ENCODE results near the gene KIRREL2. TPM values are rescaled to one million over a fixed set of nuclear protein-coding genes. Genes with fewer than 3 reads are reported as not detected.
"Not testable (repeated sequence)": the region's sequence is repeated elsewhere in the genome, so short reads cannot be mapped to it uniquely, and the experiment has no call there.

The KIRREL2 gene
- total RNA-seq, 1 experiment from 2014 or later: not detected

DNA sequence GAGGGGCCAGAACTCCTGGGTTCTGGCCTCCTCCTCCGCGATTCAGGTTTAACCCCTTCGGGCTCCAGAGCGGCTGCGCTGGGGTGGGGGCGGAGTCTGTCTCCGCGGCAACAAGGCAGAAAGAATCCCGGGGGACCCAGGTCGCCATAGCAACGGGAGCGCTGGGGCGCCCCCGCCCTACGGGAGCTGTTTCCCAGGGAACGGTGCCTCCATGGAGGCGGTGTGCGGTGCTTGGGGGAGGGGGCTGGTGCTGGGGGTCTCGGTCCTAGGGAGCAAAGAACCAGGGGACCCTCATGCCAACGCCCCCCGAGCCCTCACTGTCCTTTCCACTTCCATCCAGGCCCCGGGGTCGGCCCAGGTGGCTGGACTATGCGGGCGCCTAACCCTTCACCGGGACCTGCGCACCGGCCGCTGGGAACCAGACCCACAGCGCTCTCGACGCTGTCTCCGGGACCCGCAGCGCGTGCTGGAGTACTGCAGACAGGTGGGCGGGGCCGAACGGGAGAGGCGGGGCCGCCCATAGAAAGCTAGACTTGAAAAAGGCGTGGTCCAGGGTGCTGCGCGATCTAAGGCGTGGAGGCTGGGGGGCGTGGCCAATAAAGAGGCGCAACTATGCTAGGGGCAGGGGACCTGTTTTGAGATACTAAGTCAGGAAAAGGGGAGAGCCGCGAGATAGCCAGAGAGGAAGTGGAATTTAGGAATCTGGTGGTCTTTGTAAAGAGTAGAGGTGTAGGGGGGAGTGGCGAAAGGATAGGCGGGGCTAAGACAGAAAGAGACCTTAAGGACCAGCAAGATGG is 12.8 kb downstream of the KIRREL2 start:
- no TSS peak for BruUV-seq (replicated peaks)
- peaks cover 7% of the 10 kb centered on the region; the same call in 1 of the 2 replicates for H3K4me1 ChIP-seq (ENCODE audit: insufficient read depth, low read length)
- ChIA-PET CTCF (no interaction called here), POLR2A (ENCODE audit: unreplicated experiment) (no interaction called here)
- H3K9me3 ChIP-seq (ENCODE audit: low read length): no peaks in the 10 kb centered on the region
- peak overlapping the region; percentile 71 for H2AFZ ChIP-seq (ENCODE audit: low read length)
- no peaks in the 10 kb centered on the region for H3K36me3 ChIP-seq (ENCODE audit: low read depth, low read length)
- H3K79me2 ChIP-seq (ENCODE audit: low read length): no peaks in the 10 kb centered on the region
- TF ChIP-seq EZH2phosphoT487 (IDR thresholded peaks at IDR 0.05; ENCODE audit: borderline replicate concordance, low read length): no peak
- TF ChIP-seq, protein P1, sequence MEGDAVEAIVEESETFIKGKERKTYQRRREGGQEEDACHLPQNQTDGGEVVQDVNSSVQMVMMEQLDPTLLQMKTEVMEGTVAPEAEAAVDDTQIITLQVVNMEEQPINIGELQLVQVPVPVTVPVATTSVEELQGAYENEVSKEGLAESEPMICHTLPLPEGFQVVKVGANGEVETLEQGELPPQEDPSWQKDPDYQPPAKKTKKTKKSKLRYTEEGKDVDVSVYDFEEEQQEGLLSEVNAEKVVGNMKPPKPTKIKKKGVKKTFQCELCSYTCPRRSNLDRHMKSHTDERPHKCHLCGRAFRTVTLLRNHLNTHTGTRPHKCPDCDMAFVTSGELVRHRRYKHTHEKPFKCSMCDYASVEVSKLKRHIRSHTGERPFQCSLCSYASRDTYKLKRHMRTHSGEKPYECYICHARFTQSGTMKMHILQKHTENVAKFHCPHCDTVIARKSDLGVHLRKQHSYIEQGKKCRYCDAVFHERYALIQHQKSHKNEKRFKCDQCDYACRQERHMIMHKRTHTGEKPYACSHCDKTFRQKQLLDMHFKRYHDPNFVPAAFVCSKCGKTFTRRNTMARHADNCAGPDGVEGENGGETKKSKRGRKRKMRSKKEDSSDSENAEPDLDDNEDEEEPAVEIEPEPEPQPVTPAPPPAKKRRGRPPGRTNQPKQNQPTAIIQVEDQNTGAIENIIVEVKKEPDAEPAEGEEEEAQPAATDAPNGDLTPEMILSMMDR (conservative IDR thresholded peaks at IDR 0.05; ENCODE audit: low read depth, low read length): no peak
- TF ChIP-seq EZH2 (IDR thresholded peaks at IDR 0.05; ENCODE audit: low read length, unreplicated experiment): no peak
- peak; percentile 83 for ATAC-seq
- no peaks in the 10 kb centered on the region for H3K9me2 ChIP-seq (replicated peaks; ENCODE audit: low read length)
- intact Hi-C loops (cut with micrococcal nuclease): no loop called here
- peak overlapping the region; percentile 59; the same call in 1 of the 2 replicates for H3K4me3 ChIP-seq (ENCODE audit: low read length)
- peak overlapping the region; percentile 84 for H3K4me2 ChIP-seq (ENCODE audit: low read length)
- H4K20me1 ChIP-seq (ENCODE audit: low read length): no peaks in the 10 kb centered on the region
- H3K9ac ChIP-seq (ENCODE audit: low read length): no peak overlapping the region
- no peak overlapping the region for H3K27ac ChIP-seq (ENCODE audit: low read length)
- no peaks in the 10 kb centered on the region for H3K27me3 ChIP-seq (ENCODE audit: low read length)
- peak; percentile 81 for DNase-seq
- H3F3A ChIP-seq (ENCODE audit: low read length, unreplicated experiment): no peaks in the 10 kb centered on the region

- H3K4me1 ChIP-seq (ENCODE audit: insufficient read depth, low read length); H3K27ac ChIP-seq (ENCODE audit: low read length); CTCF ChIA-PET; H3K79me2 ChIP-seq (ENCODE audit: low read length); H3K9me3 ChIP-seq (ENCODE audit: low read length); H3K9ac ChIP-seq (ENCODE audit: low read length); ATAC-seq; intact Hi-C loops (cut with micrococcal nuclease); H3F3A ChIP-seq (ENCODE audit: low read length, unreplicated experiment); H3K9me2 ChIP-seq (replicated peaks; ENCODE audit: low read length); BruUV-seq (replicated peaks); H3K27me3 ChIP-seq (ENCODE audit: low read length); H3K36me3 ChIP-seq (ENCODE audit: low read depth, low read length); H4K20me1 ChIP-seq (ENCODE audit: low read length); DNase-seq; POLR2A ChIA-PET (ENCODE audit: unreplicated experiment): not testable (repeated sequence)
- Histone ChIP-seq H3K4me2 (ENCODE audit: low read length) (peak overlapping the region; percentile 84), H2AFZ (ENCODE audit: low read length) (peak overlapping the region; percentile 71; the same call in 1 of the 2 replicates), H3K4me3 (ENCODE audit: low read length) (peak overlapping the region; percentile 49; the same call in 1 of the 2 replicates)
Observed at GRCh38 chr19:35870124-35870736, 13.5 kb downstream of the KIRREL2 start.

- no peak overlapping the region for H3K4me3 ChIP-seq (ENCODE audit: low read length)
- H3K79me2 ChIP-seq (ENCODE audit: low read length): no peaks in the 10 kb centered on the region
- BruUV-seq (replicated peaks): no TSS peak
- no peak overlapping the region for H3K9ac ChIP-seq (ENCODE audit: low read length)
- no peak for TF ChIP-seq EZH2 (IDR thresholded peaks at IDR 0.05; ENCODE audit: low read length, unreplicated experiment)
- TF ChIP-seq EZH2phosphoT487 (IDR thresholded peaks at IDR 0.05; ENCODE audit: borderline replicate concordance, low read length): no peak
- TF ChIP-seq, protein P1 (conservative IDR thresholded peaks at IDR 0.05; ENCODE audit: low read depth, low read length): no peak
- H3K27me3 ChIP-seq (ENCODE audit: low read length): no peaks in the 10 kb centered on the region
- ATAC-seq (no peak), DNase-seq (no peak)
- H2AFZ ChIP-seq (ENCODE audit: low read length): no peak overlapping the region
- H3K36me3 ChIP-seq (ENCODE audit: low read depth, low read length): no peaks in the 10 kb centered on the region
- ChIA-PET CTCF (no interaction called here), POLR2A (ENCODE audit: unreplicated experiment) (no interaction called here)
- H4K20me1 ChIP-seq (ENCODE audit: low read length): no peaks in the 10 kb centered on the region
- H3K4me1 ChIP-seq (ENCODE audit: insufficient read depth, low read length): peaks cover 7% of the 10 kb centered on the region; the same call in 1 of the 2 replicates
- H3K9me2 ChIP-seq (replicated peaks; ENCODE audit: low read length): no peaks in the 10 kb centered on the region
- no peak overlapping the region for H3K27ac ChIP-seq (ENCODE audit: low read length)
- no peaks in the 10 kb centered on the region for H3F3A ChIP-seq (ENCODE audit: low read length, unreplicated experiment)
- intact Hi-C loops (cut with micrococcal nuclease): no loop called here
- no peak overlapping the region for H3K4me2 ChIP-seq (ENCODE audit: low read length)
- H3K9me3 ChIP-seq (ENCODE audit: low read length): no peaks in the 10 kb centered on the region
Observed at GRCh38 chr19:35870798-35871197, 14.1 kb downstream of the KIRREL2 start.

All from PC-3 (cell line).